Lower leg skin (tissue), 3 donors: ENCODE data around the gene PROM1.

Experiments
- POLR2A ChIP-seq, 2 donors: fragments of 450-650 bp; IDR thresholded peaks; one replicate each; pipeline ENCODE4 v1.6.1; 2016 to 2017; ENCODE audit warnings: antibody characterized with exemption in 2 of 2, mild to moderate bottlenecking in 1 of 2, moderate library complexity in 1 of 2
- TF ChIP-seq, protein P1 (sequence below), 3 donors: fragments of 450-650 bp; IDR thresholded peaks; one replicate each; pipeline ENCODE4 v1.5.1; 2016; ENCODE audit warnings: antibody characterized with exemption in 3 of 3, mild to moderate bottlenecking in 3 of 3, moderate library complexity in 2 of 3

DNA sequence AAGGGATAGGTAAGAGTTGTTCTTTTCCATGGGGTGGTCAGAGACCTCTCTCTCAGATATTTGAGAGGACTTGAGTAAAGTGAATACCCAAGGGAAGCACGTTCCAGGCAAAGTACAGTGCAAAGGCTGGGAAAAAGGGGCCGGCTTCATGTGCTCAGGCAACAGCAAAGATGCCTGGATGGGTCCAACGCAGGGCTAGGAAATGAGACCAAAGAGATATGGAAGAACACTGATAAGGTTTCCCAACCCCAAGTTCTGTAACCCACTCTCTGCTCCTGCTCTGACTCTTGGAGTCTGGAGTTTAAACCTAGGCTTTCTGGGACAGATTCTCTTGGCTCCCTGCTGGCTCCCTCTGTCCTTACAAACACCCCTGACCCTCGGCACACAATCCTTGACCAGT is 36.2 kb upstream of the PROM1 start:
- no peak for TF ChIP-seq POLR2A (IDR thresholded peaks at IDR 0.05)
- TF ChIP-seq, protein P1, sequence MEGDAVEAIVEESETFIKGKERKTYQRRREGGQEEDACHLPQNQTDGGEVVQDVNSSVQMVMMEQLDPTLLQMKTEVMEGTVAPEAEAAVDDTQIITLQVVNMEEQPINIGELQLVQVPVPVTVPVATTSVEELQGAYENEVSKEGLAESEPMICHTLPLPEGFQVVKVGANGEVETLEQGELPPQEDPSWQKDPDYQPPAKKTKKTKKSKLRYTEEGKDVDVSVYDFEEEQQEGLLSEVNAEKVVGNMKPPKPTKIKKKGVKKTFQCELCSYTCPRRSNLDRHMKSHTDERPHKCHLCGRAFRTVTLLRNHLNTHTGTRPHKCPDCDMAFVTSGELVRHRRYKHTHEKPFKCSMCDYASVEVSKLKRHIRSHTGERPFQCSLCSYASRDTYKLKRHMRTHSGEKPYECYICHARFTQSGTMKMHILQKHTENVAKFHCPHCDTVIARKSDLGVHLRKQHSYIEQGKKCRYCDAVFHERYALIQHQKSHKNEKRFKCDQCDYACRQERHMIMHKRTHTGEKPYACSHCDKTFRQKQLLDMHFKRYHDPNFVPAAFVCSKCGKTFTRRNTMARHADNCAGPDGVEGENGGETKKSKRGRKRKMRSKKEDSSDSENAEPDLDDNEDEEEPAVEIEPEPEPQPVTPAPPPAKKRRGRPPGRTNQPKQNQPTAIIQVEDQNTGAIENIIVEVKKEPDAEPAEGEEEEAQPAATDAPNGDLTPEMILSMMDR (IDR thresholded peaks at IDR 0.05), result no peak
